Prostate gland (tissue), 2 donors: ENCODE data around the gene LIN28B. TPM values are rescaled to one million over a fixed set of nuclear protein-coding genes. Genes with fewer than 3 reads are reported as not detected.

Source experiments
- DNase-seq: peaks from one replicate; pipeline ENCODE4 v3.0.0-alpha.2; 2019; ENCODE audit warnings: low spot score
- H3K27ac ChIP-seq, 2 donors: fragments of 200-600 bp; sonication (generic); 2 replicates each; pipeline ENCODE4 v1.5.1; 2017 to 2019
- H3K27me3 ChIP-seq: fragments of 200-600 bp; sonication (generic); replicated peaks from 2 replicates; pipeline ENCODE4 v1.5.1; 2019; ENCODE audit not compliant: insufficient read depth
- H3K36me3 ChIP-seq, 2 donors: fragments of 200-600 bp; sonication (generic); 1 replicate in 1 of 2; 2 replicates in 1 of 2; pipeline versions ENCODE4 v1.5.1 to v1.8.1; 2017 to 2019
- H3K4me1 ChIP-seq: fragments of 200-600 bp; sonication (generic); replicated peaks from 2 replicates; pipeline ENCODE4 v1.5.1; 2019
- H3K4me3 ChIP-seq, 2 donors: fragments of 200-600 bp; sonication (generic); 2 replicates each; pipeline ENCODE4 v1.5.1; 2017 to 2019
- H3K9me3 ChIP-seq: fragments of 200-600 bp; sonication (generic); 2 replicates; pipeline ENCODE4 v1.5.1; 2017
- POLR2A ChIP-seq: fragments of 450-650 bp; IDR thresholded peaks from one replicate; pipeline ENCODE4 v1.6.1; 2016; ENCODE audit warnings: antibody characterized with exemption, mild to moderate bottlenecking
- POLR2AphosphoS5 ChIP-seq: sonication (generic); formaldehyde crosslinking; IDR thresholded peaks from one replicate; pipeline ENCODE4 v1.6.1; 2017; ENCODE audit warnings: antibody characterized with exemption
- WGBS: methylation state at CpG from one replicate; pipeline ENCODE4 v1.1.5; 2018; 5-methylcytosine and 5-hydroxymethylcytosine counted together
- intact Hi-C: fragments of 100-400 bp; cut with DNase I; formaldehyde crosslinking; loops from one replicate; pipeline ENCODE4 v1.14.2; 2022
- total RNA-seq, 2 donors: library from RNA; depleted of rRNA; stranded (reverse); fragments of >200 nt; gene quantifications; one replicate each; pipeline ENCODE4 v1.1.0, GENCODE V29; 2016
- TF ChIP-seq, protein P1 (sequence below), 4 experiments: fragments of 200-600 bp in 2 of 4; fragments of 450-650 bp in 2 of 4; sonication (generic) in 2 of 4; IDR thresholded peaks; 1 replicate in 3 of 4; 2 replicates in 1 of 4; pipeline ENCODE4 v1.5.1; 2016 to 2019; ENCODE audit warnings: antibody characterized with exemption in 4 of 4, mild to moderate bottlenecking in 2 of 4, moderate library complexity in 2 of 4

LIN28B gene
- total RNA-seq, 2 donors from 2014 or later: 2.6 TPM; not detected in 1

DNA sequence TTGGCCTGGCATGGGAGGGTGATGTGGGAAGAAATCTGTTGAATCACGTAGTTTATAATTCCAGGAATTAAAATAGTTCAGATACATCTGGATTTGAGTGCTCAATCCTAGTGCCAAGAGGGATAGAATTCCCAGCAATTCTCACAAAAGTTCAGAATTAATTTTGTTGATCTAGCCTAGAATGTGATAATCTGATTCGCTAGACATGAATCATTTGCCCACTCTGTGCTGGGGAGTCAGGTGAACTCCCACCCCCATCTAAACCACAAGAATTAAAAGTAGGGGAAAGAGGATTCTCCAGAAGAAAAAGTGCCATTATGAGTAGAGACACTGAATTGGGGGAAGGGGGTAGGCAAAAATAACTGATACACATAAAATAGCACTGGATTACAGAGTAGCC, 85.0 kb downstream of the LIN28B start:
- intact Hi-C loops: no loop called here
- no peaks in the 10 kb centered on the region for H3K9me3 ChIP-seq
- WGBS: 87% methylated on average over 2 of the region's 2 CpGs
- TF ChIP-seq, protein P1, sequence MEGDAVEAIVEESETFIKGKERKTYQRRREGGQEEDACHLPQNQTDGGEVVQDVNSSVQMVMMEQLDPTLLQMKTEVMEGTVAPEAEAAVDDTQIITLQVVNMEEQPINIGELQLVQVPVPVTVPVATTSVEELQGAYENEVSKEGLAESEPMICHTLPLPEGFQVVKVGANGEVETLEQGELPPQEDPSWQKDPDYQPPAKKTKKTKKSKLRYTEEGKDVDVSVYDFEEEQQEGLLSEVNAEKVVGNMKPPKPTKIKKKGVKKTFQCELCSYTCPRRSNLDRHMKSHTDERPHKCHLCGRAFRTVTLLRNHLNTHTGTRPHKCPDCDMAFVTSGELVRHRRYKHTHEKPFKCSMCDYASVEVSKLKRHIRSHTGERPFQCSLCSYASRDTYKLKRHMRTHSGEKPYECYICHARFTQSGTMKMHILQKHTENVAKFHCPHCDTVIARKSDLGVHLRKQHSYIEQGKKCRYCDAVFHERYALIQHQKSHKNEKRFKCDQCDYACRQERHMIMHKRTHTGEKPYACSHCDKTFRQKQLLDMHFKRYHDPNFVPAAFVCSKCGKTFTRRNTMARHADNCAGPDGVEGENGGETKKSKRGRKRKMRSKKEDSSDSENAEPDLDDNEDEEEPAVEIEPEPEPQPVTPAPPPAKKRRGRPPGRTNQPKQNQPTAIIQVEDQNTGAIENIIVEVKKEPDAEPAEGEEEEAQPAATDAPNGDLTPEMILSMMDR (IDR thresholded peaks at IDR 0.05): no peak
- TF ChIP-seq POLR2A: no peak
- no peak for TF ChIP-seq POLR2AphosphoS5
- H3K4me3 ChIP-seq: no peak overlapping the region
- no peak overlapping the region for H3K27ac ChIP-seq
- no peaks in the 10 kb centered on the region for H3K36me3 ChIP-seq
- no peaks in the 10 kb centered on the region for H3K27me3 ChIP-seq
- H3K4me1 ChIP-seq: no peaks in the 10 kb centered on the region
- no peak for DNase-seq

DNA sequence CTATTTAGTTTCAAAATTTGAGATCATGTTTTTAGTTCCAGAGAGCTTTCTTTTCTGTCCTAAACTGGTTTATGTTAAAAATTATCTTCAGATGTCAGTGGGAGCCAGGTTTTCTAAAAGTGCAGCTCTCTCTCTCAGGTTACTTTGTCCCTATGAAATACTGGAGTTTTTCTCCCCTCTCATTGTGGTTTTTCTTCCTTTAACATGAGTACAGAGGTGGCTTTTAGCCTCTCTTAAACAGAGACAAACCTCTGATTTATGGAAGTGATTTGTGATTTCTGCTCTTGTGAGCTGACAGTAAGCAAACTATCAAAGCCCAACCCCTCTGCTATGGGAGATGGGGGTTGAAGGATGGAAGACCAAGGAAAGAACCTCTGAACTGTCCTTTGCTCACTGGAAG, 85.7 kb downstream of the LIN28B start:
- Histone ChIP-seq H3K4me3 (no peak overlapping the region), H3K27ac (no peak overlapping the region), H3K4me1 (no peaks in the 10 kb centered on the region), H3K36me3 (no peaks in the 10 kb centered on the region), H3K9me3 (no peaks in the 10 kb centered on the region), H3K27me3 (no peaks in the 10 kb centered on the region)
- no peak for DNase-seq
- TF ChIP-seq, protein P1 (IDR thresholded peaks at IDR 0.05): no peak
- no peak for TF ChIP-seq POLR2A
- no peak for TF ChIP-seq POLR2AphosphoS5
- intact Hi-C loops: no loop called here

DNA sequence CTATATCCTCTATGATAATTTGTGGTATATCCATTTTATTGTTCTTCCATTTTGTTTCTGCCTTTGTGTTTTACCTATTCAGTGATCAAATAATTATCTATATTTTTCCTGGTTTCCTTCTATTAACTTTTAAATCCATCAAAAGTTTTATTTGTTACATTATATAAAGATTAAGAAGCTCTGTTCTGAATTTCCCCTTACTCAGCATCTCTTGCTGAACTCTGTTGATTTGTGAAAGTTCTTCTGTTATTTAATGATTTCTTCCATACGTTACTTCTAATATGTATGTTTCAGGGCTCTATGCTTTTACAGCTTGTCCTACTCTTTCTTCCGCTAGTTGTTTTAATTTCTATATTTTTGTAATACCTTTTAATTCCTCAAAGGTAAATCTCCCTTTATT, 87.1 kb downstream of the LIN28B start:
- H3K27me3 ChIP-seq: no peaks in the 10 kb centered on the region
- WGBS: 97% methylated on average over 2 of the region's 2 CpGs
- H3K9me3 ChIP-seq: no peaks in the 10 kb centered on the region
- intact Hi-C loops: no loop called here
- H3K36me3 ChIP-seq: no peaks in the 10 kb centered on the region
- TF ChIP-seq POLR2A (no peak), POLR2AphosphoS5 (no peak)
- TF ChIP-seq, protein P1 (IDR thresholded peaks at IDR 0.05): no peak
- H3K4me3 ChIP-seq: no peak overlapping the region
- H3K27ac ChIP-seq: no peak overlapping the region
- H3K4me1 ChIP-seq: no peaks in the 10 kb centered on the region
- DNase-seq: no peak

DNA sequence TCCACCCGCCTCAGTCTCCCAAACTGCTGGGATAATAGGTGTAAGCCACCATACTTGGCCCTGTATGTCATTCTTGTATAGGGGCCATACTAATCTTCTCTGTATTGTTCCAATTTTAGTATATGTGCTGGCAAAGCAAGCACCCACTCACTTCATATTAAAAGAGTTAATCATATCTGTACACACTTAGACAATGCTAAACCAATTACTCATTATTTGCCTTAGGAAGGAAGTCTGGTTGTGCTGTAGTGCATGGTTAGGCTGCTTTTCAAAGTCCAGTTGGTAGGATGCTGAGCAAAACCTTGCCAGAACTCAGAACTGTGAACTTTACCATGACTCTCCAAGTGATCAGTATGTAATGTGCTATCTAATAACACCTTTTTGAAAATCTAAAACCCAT, 88.6 kb downstream of the LIN28B start:
- TF ChIP-seq POLR2AphosphoS5 (no peak), POLR2A (no peak)
- TF ChIP-seq, protein P1 (IDR thresholded peaks at IDR 0.05): no peak
- intact Hi-C loops: no loop called here
- H3K36me3 ChIP-seq: no peaks in the 10 kb centered on the region
- H3K27ac ChIP-seq: no peak overlapping the region
- no peaks in the 10 kb centered on the region for H3K27me3 ChIP-seq
- no peaks in the 10 kb centered on the region for H3K9me3 ChIP-seq
- WGBS: 100% methylated on average over 1 of the region's 1 CpG
- no peaks in the 10 kb centered on the region for H3K4me1 ChIP-seq
- no peak overlapping the region for H3K4me3 ChIP-seq
- no peak for DNase-seq

DNA sequence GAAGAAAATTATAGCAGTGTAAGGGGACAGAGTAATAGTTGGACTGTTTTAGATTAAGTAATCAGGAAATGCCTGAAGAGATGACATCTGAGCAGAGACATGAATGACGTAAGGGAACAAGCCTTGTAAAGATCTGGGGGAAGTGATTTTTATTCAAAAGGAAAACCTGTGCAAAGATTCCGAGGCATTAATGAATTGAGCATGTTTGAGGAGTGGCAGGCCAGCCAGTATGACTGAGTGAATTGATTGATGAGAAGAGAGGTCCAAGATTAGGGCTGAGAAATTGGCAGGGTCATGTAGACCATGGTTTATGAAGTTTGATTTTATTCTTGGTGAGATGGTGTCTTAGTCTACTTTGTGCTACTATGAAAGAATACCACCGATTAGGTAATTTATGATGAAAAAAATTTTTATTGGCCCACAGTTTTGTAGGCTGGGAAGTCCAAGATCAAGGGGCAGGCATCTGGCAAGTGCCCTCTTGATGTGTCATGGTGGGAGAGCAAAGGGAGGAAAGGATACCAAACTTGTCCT, 95.1 kb downstream of the LIN28B start:
- Histone ChIP-seq H3K36me3 (no peaks in the 10 kb centered on the region), H3K4me3 (no peak overlapping the region), H3K9me3 (no peaks in the 10 kb centered on the region), H3K4me1 (no peaks in the 10 kb centered on the region), H3K27me3 (no peaks in the 10 kb centered on the region), H3K27ac (no peak overlapping the region)
- WGBS: 36% methylated on average over 3 of the region's 3 CpGs
- DNase-seq: no peak
- intact Hi-C loops: no loop called here
- TF ChIP-seq POLR2AphosphoS5: no peak
- TF ChIP-seq, protein P1 (IDR thresholded peaks at IDR 0.05): no peak
- no peak for TF ChIP-seq POLR2A
